Right cardiac atrium (tissue), 5 donors: Measurements from ENCODE around the gene VPS25. TPM values are rescaled to one million over a fixed set of nuclear protein-coding genes. Genes with fewer than 3 reads are reported as not detected.

Source experiments
- ATAC-seq, 2 donors: fragments of 200-7000 bp; cut with Tn5 transposase; one replicate each; pipeline versions ENCODE4 v1.8.0 to v1.9.1; 2020; ENCODE audit warnings: moderate library complexity in 2 of 2, mild to moderate bottlenecking in 1 of 2
- DNase-seq, 3 donors: peaks; one replicate each; pipeline ENCODE4 v3.0.0-alpha.2; 2020
- H3K27ac ChIP-seq: one replicate; pipeline ENCODE4 v1.5.1; 2013; ENCODE audit warnings: mild to moderate bottlenecking, low read length, control low read depth, moderate library complexity
- H3K27me3 ChIP-seq: one replicate; pipeline ENCODE4 v1.6.1; 2013; ENCODE audit not compliant: control insufficient read depth, insufficient read depth
- H3K4me1 ChIP-seq: one replicate; pipeline ENCODE4 v1.6.1; 2013; ENCODE audit warnings: low read length; ENCODE audit not compliant: control insufficient read depth, insufficient read depth
- H3K4me3 ChIP-seq: one replicate; pipeline ENCODE4 v1.5.1; 2013; ENCODE audit warnings: low read length, control low read depth
- H3K9me3 ChIP-seq: one replicate; pipeline ENCODE4 v1.6.1; 2013; ENCODE audit warnings: low read length; ENCODE audit not compliant: control insufficient read depth
- WGBS: extraction: QIAGEN DNeasy Blood & Tissue Kit; methylation state at CpG from one replicate; pipeline ENCODE4 v1.1.7; 2013; 5-methylcytosine and 5-hydroxymethylcytosine counted together
- intact Hi-C, 4 donors: fragments of 100-400 bp; cut with DNase I; formaldehyde crosslinking; loops; one replicate each; pipeline versions ENCODE4 v1.11.0 to v1.14.0; 2022 to 2023
- polyA plus RNA-seq: library from polyadenylated mRNA; stranded (reverse); fragments of 200-250 nt; gene quantifications from one replicate; pipeline ENCODE4 v1.2.3, GENCODE V29; 2013
- total RNA-seq, 4 donors: library from RNA; stranded (reverse); fragmentation: NEBNext Ultra II Directional; extraction: Animal tissue kit (Norgen Biotek cat#: 25700); gene quantifications; one replicate each; pipeline ENCODE4 v1.2.1, GENCODE V29; 2021
- donor health status: healthy with polysubstance abuse.
- donor health status: DM: no; HTN: yes; CAD: no.
- donor health status: DM: no; HTN: no; CAD: no.
- donor health status: DM: no; HTN: yes; CAD: no; lungs with severe emphysema.
- donor health status: DM: yes; HTN: yes; CAD: no.

The VPS25 gene
- total and polyA plus RNA-seq, 5 donors, result 32.0 to 42.7 (median 33.8) TPM

- intact Hi-C loops, result no loop called here
- Histone ChIP-seq H3K4me1 (peaks cover 5% of the 10 kb centered on the region), H3K9me3 (no peaks in the 10 kb centered on the region), H3K27ac (no peak overlapping the region), H3K4me3 (no peak overlapping the region), H3K27me3 (no peaks in the 10 kb centered on the region)
- WGBS, result 92% methylated on average over 18 of the region's 18 CpGs
- DNase-seq (peak in 1 of 3 donors; percentile 51), ATAC-seq (no peak)
Observed at GRCh38 chr17:42796066-42796758, 23.0 kb downstream of the VPS25 start.

GRCh38 chr17:42797067-42798007 is 24.1 kb downstream of the VPS25 start:
- ATAC-seq (no peak), DNase-seq (no peak)
- H3K27me3 ChIP-seq, result no peaks in the 10 kb centered on the region
- H3K4me1 ChIP-seq, result peaks cover 5% of the 10 kb centered on the region
- no peak overlapping the region for H3K27ac ChIP-seq
- H3K4me3 ChIP-seq, result peak overlapping the region; percentile 48
- no peaks in the 10 kb centered on the region for H3K9me3 ChIP-seq
- intact Hi-C loops, result no loop called here
- WGBS, result 84% methylated on average over 10 of the region's 10 CpGs

GRCh38 chr17:42798011-42798382 is 24.7 kb downstream of the VPS25 start:
- Histone ChIP-seq H3K27me3 (no peaks in the 10 kb centered on the region), H3K9me3 (no peaks in the 10 kb centered on the region), H3K4me3 (peak overlapping the region; percentile 48), H3K27ac (no peak overlapping the region), H3K4me1 (peaks cover 5% of the 10 kb centered on the region)
- intact Hi-C loops, result no loop called here
- WGBS, result 19% methylated on average over 10 of the region's 10 CpGs
- DNase-seq (no peak), ATAC-seq (no peak)

- DNase-seq (peak; percentile 89 to 96 (median 95)), ATAC-seq (peak; percentile 97 to 98)
- intact Hi-C loops, result no loop called here
- Histone ChIP-seq H3K4me1 (peaks cover 5% of the 10 kb centered on the region), H3K9me3 (no peaks in the 10 kb centered on the region), H3K4me3 (peak within 1 kb of the TSS; percentile 48), H3K27me3 (no peaks in the 10 kb centered on the region), H3K27ac (peak within 1 kb of the TSS; percentile 54)
- 26% methylated on average over 66 of the region's 66 CpGs for WGBS
Observed at GRCh38 chr17:42798383-42799380, 25.4 kb downstream of the VPS25 start, which contains the start of the genes CNTD1 and COA3. Gene CNTD1, plus strand, starts transcription at chr17:42798861. Its CDS starts 207 bp downstream, at chr17:42799068. Gene COA3, minus strand, starts transcription at chr17:42798704. Its CDS starts 23 bp downstream, at chr17:42798681.

DNA sequence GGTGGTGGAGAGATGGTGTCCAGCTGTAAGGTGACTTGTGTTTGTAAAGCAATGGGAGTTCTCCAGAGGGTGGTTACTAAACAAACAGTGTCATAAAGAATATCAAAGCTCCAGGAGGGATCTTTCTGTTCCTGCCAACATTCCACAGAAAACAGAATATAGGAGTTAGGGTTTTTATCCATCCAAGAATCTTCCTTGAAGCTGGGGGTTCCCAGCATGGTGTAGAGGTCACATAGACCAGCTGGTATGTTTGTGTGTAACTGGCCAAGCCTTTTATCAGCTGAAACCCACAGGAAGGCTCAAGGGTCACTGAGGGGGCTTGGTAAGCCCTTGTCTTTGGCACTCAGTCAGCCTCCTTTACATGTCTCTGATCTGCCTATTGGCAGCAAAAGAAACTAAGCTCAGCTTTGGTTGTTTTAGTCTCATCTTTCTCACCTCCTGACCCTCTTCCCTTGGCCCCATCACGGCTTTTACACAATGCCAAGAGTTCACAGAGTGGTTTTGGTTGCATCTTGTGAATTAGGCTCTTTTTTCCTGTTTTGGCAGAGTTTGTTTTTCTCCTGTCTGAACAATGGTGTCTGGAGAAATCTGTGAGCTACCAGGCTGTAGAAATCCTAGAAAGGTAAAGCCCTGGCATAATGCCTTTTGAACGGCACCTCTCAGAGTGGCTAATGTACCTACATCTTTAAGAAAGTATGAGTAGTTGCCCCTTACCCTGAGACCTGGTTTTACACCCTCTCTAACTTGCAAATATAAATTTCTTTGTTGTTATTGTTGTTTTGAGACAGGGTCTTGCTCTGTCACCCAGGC is 30.0 kb downstream of the VPS25 start:
- intact Hi-C loops, result no loop called here
- H3K27ac ChIP-seq, result no peak overlapping the region
- no peaks in the 10 kb centered on the region for H3K4me1 ChIP-seq
- no peak overlapping the region for H3K4me3 ChIP-seq
- no peaks in the 10 kb centered on the region for H3K27me3 ChIP-seq
- DNase-seq, result no peak
- H3K9me3 ChIP-seq, result no peaks in the 10 kb centered on the region
- WGBS, result 47% methylated on average over 2 of the region's 2 CpGs
- ATAC-seq, result no peak

GRCh38 chr17:42804918-42805367 is 31.7 kb downstream of the VPS25 start:
- no peak overlapping the region for H3K4me3 ChIP-seq
- 96% methylated on average over 1 of the region's 1 CpG for WGBS
- ATAC-seq, result no peak
- DNase-seq, result no peak
- no peaks in the 10 kb centered on the region for H3K4me1 ChIP-seq
- no peaks in the 10 kb centered on the region for H3K9me3 ChIP-seq
- intact Hi-C loops, result no loop called here
- no peaks in the 10 kb centered on the region for H3K27me3 ChIP-seq
- H3K27ac ChIP-seq, result no peak overlapping the region

DNA sequence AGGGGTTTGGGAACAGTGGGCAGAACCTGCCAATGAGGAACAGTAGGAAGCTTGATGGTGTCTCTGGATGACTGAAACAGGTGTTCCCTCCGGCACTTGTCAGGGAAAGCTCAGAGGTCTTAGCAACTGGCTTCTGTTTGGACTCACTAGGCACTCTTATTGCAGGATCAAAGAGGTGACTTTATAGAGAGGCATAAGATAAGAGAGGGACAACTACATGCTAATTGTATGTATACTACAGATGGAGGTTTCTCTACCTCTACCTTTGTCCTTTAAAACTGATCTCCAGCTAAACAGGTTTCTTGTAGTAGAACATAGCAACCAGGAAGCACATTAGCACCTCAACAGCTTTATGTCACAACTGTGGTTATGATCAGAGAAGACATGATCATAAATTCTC is 33.0 kb downstream of the VPS25 start:
- Histone ChIP-seq H3K4me3 (no peak overlapping the region), H3K27ac (no peak overlapping the region), H3K9me3 (no peaks in the 10 kb centered on the region), H3K4me1 (no peaks in the 10 kb centered on the region), H3K27me3 (no peaks in the 10 kb centered on the region)
- intact Hi-C loops, result no loop called here
- ATAC-seq (no peak), DNase-seq (no peak)
- 100% methylated on average over 1 of the region's 1 CpG for WGBS

DNA sequence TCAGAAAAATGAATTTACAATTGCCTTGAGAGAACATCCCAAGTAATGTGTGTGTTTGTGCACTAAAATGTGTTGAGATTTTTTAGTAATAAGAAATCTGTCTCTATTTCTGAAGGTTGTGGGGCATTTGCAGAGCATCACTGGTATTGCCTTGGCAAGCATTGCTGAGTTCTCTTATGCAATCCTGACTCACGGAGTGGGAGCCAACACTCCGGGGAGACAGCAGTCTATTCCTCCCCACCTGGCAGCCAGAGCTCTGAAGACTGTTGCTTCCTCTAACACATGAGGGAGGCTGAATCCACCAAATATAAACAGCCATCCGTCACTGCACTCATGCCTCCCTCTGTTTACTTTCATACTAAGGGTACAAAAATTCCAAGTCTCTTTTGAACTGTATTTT is 36.0 kb downstream of the VPS25 start:
- Histone ChIP-seq H3K4me1 (no peaks in the 10 kb centered on the region), H3K9me3 (no peaks in the 10 kb centered on the region), H3K4me3 (no peak overlapping the region), H3K27ac (no peak overlapping the region), H3K27me3 (no peaks in the 10 kb centered on the region)
- WGBS, result 33% methylated on average over 3 of the region's 3 CpGs
- no peak for DNase-seq
- ATAC-seq, result peak; percentile 36 to 50
- intact Hi-C loops, result no loop called here

DNA sequence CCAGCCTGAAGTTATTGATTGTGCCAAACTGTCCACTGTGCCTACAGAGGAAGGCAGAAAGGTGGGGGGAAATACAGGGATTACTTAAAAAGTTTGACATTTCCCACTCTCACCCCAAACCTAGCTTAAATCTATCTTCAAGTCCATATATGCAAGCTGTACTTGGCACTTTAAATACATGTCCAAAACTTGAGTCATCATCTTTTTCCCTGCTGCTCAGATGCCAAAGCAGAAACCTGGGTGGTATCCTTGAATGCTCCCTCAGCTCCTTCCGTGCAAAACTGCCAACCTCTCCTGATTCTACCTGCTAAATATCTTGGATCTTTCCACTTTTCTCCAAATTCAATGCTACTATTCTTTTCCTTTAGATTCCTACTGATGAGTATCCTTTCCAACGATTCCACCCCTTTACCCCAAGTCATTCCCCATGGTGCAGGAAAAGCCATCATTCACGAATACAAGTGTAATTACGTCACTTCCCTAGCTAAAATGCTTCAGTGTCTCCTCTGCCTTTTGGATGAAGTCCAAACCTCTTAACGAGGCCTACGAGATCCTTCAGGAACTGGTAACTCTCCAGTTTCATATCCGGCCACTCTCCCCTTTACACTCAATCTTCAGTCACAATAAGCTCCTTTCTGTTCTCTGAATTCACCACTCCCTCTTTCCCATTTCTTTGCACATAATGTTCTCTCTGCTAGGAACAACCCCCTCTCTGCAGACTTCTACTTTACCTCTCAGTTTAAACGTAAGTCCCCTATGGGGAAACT is 41.6 kb downstream of the VPS25 start:
- Histone ChIP-seq H3K9me3 (no peaks in the 10 kb centered on the region), H3K27me3 (no peaks in the 10 kb centered on the region), H3K27ac (peak overlapping the region; percentile 48), H3K4me3 (no peak overlapping the region), H3K4me1 (no peaks in the 10 kb centered on the region)
- intact Hi-C loops, result loop anchor here in 3 of 4 donors (10.0 kb wide), 2 partner anchors 90 to 100 kb away; no protein-coding TSS in a partner anchor
- 36% methylated on average over 8 of the region's 8 CpGs for WGBS
- ATAC-seq, result no peak
- no peak for DNase-seq
